NK-92 (cell line): ENCODE data around the gene ARHGDIA.

Experiments used
- DNase-seq: peaks from one replicate; lab custom pipeline; 2025; ENCODE audit not compliant: unreplicated experiment; lab: John Stamatoyannopoulos, UW

The ARHGDIA gene

DNA sequence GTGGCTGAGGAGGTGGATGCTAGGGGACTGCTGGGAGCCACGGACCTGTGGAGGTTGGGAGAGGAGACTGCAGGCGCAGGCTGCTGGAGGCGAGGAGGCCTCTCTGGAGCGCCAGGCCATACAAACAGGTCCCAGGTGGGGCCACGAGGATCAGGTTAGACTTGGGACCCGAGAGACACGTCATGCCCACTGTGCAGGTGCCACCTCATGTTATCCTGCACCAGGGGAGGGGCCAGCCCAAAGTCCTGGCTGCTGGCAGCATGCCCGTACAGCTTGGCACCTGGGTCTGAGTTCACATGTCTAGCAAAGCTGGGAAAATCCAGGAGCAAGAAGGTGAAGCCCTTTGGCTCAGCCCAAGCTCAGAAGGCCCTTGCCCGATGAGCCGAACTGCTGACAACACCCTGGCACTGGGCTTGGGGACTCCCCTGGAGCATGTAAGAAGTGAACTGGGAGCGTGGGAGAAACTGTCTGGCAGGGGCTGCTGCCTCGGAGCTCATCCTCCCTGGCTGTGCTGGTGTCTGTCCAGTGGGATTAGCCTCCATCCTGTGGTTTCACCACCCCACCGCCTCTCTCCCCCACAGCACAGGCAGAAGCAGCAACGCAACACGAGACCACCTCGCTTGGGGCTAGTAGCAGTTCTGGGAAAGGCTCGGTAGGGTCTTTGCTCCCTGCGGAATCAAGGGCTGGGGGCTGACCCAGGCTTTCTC lies 5.3 kb downstream of the ARHGDIA start:
- no peak for DNase-seq

- no peak for DNase-seq
Observed at GRCh38 chr17:81865358-81865732, 5.8 kb downstream of the ARHGDIA start.

- DNase-seq: no peak
Observed at GRCh38 chr17:81863833-81864768, 7.0 kb downstream of the ARHGDIA start.

DNA sequence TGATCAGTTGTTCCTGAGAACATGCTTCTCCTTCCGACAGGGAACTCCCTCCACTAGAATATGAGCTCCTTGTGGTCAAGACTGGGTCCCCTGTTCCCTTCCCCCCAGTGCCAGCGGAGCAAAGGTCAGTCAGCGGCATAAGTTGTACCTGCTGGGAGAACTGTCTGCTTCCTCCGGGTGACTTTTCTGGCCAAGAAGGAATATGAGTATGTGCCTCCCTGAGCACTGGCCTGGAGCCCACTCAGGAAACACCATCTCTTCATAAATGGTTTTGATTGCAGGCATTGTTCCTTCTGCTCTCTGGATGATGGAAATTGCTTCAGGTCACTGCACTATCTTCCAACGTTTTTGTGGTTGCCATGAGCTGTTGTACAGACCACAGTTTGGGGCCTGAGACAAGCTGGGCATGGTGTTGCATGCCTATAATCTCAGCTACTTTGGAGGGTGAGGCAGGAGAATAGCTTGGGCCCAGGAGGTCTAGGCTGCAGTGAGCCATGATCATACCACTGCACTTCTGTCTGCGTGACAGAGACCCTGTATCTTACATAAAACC lies 7.9 kb downstream of the ARHGDIA start:
- no peak for DNase-seq

DNA sequence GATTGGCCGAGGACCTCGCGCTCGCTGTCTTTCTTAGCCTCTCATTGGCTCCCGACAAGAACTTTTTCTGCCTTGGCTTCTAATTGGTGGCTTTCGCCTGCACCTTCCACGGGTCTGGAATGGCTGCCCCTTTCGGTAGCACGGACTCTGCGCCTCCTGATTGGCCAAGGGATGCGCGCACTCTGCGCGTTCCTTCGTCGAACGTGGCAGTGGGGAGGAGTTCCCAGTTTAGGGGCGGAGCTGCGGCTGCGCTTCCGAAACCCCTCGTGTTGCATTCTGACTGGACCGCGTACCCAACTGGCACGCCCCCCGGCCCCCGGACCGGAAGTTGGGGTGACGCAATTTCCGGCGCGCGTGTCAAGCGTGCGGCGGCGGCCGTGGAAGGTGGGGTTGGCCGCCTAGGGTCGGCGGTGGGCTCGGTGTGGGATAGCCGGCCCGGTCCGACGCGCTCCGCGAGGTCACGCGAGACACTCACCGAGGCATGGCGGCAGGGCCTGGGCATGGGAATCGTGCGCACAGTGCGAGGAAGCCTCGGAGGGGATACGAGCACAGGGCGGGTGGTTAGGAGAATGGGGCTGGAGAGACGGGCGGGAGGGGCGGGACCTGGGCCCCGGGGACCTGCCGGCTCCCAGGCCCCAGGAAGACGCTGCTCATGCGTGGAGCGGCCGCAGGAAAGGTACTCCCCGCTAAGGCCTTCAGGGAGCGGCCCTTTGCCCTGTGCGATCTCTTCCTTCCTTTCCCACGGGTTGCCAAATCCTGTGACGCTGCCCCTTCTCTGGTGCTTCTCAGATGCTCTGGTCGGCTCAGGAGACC lies 10.2 kb downstream of the ARHGDIA start:
- peak; percentile 96 for DNase-seq

GRCh38 chr17:81859906-81860755 lies 11.0 kb downstream of the ARHGDIA start, which contains the start of gene P4HB:
Gene P4HB, minus strand, starts transcription at chr17:81860535. Its CDS starts 64 bp downstream, at chr17:81860471.
- DNase-seq: no peak

DNA sequence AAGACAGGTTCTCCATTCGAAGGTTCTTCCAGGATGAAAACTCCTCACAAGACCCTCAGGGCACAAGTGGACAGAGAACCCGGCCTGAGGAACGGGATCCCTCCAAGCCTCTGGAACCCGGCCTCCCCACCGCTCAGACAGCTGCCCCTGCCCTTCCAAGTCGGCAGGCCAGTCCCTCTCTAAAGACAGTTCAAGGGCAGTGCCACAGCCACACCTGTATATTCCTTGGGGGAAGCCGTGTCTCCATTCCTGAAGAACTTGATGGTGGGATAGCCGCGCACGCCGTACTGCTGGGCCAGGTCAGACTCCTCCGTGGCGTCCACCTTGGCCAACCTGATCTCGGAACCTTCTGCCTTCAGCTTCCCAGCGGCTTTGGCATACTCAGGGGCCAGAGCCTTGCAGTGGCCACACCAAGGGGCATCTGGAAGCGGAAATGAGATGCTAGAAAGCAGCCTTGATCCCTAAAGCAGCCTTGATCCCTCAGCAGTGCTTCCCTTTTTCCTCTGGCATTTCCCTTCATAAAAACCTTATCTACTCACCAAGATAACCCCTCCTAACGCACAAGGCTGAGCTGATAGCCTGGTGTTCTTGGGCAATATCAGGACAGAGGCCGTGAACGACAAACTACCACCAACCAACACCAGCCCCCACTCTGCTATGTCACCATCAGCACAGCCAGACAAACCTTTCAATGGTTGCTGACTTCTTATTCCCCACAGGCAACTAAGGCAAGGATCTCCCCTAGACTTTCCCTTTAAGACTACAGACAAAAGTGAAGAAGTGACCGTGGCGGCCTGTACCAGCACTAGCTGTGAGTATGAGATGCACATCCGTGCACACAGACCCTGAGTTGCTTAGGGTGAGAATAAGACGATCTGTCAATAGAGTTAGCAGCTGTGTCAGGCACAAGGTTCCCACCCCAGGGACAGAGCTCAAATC lies 11.9 kb downstream of the ARHGDIA start:
- DNase-seq: no peak

DNA sequence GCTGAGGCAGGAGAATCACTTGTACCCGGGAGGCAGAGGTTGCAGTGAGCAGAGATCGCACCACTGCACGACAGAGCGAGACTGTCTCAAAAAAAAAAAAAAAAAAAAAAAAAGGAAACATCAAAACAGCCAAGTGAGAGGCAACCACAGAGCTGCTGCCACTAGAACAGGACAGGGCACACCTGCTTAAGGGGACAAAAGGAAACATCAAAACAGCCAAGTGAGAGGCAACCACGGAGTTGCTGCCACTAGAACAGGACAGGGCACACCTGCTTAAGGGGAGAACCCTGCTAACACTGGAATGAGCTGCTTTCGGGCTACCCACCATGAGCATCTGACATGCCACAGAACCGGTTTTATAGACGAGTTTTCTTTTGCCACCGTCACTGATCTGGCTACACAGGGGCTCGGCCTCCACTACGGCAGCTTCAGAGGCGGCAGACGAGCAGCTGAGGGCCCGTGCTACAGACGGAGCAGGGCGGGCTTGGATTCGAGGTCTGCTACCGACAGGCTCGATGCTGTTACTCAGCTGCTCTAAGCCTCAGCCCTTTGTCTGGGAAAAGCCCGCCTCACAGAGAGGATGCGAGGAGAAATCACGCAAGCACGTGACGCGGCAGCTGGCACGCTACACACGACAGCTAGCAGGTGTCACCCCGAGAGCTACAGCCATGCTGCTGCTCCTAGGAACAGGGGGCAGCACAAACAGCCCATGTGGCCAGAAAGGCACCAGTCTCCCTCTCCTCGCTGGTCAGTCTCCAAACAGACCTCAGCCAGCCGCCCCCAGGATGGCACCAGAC lies 12.8 kb downstream of the ARHGDIA start:
- DNase-seq: no peak

DNA sequence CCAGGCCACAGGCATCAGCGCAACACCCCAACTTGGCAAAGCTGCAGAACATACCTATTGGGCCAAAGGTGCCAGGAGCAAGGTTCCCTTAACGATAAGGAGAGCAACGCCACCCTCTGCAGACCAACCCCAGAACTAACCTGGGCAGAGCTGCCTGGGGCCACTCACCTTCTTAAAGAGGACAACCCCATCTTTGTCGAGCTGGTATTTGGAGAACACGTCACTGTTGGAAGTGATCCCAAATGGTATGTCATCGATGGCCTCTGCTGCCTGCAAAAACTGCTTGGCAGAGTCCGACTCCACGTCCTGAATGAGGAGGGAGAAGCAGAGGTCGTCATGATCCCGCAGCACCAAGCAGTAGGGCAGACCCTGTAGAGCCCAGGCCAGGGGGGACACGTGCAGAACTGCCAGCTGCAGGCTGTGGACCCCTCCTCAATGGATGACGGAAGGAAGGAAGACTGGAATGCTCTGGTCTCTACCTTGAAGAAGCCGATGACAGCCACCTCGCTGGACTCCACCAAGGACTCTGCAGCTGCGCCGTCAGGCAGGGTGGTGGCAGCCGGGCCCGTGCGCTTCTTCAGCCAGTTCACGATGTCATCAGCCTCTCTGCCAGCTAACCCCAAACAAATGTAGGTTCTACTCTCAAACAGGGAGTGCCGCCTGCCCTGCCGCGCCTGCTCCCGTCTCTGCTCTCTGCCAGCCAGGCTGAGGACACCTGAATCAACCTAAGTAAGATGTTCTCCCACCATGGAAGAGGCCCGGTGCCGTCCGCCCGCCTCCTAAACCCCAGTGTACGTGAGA lies 16.0 kb downstream of the ARHGDIA start:
- DNase-seq: no peak

- DNase-seq: no peak
Observed at GRCh38 chr17:81852237-81852636, 18.9 kb downstream of the ARHGDIA start.

DNA sequence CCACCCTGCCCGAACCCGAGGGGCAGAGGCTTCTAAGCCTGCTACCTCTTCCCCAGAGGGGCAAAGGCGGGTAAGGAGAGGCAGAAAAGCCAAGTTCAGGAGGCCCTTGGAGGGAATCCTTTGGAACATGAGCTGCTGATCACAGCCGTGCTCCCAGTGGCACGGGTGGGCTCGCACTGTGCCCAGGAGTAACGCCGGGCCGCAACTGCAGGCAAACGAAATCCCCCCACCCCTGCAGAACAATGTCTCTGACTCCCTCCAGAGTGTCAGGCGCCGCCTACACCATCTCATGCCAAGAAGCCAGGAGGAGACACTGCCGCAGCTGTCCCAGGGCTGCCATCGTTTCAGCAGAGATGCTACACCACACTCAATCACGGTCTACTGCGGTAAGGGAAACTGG lies 19.7 kb downstream of the ARHGDIA start:
- no peak for DNase-seq

- DNase-seq: no peak
Observed at GRCh38 chr17:81849457-81849856, 21.7 kb downstream of the ARHGDIA start.

DNA sequence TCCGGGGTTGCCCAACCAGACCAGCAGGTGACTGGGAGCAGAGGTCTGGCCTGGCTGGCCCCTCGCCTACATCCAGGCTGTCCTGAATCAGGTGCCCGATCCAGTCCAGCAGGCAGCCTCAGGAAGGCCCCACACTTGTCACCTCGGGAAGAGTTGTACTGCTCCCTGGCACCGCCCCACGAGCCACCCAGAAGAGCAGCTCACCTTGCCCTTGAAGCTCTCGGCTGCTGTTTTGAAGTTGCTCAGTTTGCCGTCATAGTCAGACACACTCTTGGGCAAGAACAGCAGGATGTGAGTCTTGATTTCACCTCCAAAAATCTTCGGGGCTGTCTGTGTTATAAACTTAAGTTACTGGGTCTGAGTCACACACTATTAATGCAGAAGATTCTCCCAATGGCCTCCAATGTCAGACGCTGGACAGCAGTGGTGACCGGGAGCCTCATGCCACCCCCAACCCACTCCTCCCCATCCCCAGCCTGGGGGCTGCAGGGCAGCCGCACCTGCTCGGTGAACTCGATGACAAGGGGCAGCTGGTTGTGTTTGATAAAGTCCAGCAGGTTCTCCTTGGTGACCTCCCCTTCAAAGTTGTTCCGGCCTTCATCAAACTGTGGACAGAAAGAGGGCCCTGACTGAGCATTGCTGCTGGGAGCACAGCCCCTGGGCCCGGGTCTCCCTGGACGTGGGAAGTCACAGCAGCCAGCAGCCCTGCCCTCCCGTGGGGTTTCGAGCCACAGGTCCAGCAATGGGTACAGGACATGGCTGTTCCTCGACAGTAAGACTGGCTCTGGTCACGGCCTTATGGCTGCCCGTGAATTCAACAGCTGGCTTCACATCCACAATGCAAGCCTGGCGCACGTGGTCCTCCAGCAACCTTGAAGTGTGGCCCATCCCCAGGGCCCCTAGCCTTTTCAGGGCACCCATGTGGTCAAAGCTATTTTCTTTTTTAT lies 24.1 kb downstream of the ARHGDIA start:
- DNase-seq: no peak

DNA sequence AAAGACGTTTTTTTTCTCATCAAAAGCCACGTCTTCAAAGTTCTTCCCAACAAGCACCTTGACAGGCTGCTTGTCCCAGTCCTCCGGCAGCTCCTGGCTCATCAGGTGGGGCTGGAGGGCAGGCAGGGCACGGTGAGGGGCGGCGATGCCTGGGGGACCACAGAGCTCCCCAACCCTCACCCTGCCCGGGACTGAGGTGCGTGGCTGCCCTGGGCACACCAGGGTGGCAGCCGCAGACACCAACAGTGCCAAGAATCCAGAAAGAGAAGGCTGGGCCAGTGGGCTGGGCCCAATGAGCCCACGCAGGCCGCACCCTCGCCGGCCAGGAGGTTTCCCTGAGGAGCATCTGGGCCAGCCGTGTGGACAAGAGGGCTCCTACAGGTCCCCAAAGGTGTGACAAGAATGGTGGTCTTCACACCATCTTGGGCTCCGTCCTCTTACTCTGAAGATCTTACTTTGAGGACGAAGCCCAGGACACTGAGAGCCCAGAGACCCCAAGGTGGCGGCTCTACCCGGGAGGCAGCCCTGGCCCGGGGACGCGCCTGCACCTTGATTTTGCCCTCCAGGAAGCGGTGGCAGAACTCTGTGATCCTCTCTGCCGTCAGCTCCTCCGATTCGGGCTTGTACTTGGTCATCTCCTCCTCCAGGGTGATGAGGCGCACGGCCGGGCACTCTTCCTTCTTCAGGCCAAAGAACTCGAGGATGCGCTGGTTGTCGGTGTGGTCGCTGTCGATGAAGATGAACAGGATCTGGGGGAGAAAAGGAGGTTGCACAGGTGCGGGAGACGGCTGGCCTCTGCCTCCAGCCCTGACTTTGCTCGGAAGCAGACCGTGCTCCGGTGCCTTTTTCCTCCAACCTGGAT lies 25.0 kb downstream of the ARHGDIA start:
- no peak for DNase-seq

DNA sequence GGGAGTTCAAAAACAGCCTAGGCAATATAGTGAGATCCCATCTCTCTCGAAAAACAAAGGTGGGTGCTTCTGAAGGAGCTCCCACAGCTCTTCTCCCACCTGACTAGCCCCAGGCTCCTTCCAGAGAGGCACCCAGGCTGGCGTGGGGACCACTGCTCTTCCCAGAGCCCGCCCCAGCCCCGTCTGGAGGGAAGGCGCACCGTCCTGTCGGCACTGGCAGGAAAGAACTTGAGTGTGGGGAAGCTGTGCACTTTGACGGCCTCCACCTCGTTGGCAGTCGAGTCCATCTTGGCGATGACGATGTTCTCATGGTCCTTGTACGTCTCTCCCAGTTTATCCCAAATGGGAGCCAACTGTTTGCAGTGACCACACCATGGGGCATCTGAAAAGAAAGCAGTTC lies 25.8 kb downstream of the ARHGDIA start:
- no peak for DNase-seq
